HG03565 (cell line): ENCODE data around the gene DAAM1.

Experiments used
- ATAC-seq: cut with Tn5 transposase; IDR thresholded peaks from one replicate; pipeline ENCODE4 v1.9.1; 2021; ENCODE audit warnings: mild to moderate bottlenecking, moderate library complexity; ENCODE audit not compliant: unreplicated experiment

DAAM1 gene

GRCh38 chr14:59336098-59336497 is 147.6 kb downstream of the DAAM1 start:
- ATAC-seq: no peak

- no peak for ATAC-seq
Measured at GRCh38 chr14:59336706-59337105, 148.2 kb downstream of the DAAM1 start.

- ATAC-seq: no peak
Measured at GRCh38 chr14:59337141-59337611, 148.7 kb downstream of the DAAM1 start.

- ATAC-seq: no peak
Measured at GRCh38 chr14:59338761-59339160, 150.3 kb downstream of the DAAM1 start.

GRCh38 chr14:59339524-59340330 is 151.3 kb downstream of the DAAM1 start:
- ATAC-seq: no peak

- ATAC-seq: no peak
Measured at GRCh38 chr14:59341858-59342477, 153.5 kb downstream of the DAAM1 start.

GRCh38 chr14:59342516-59343484 is 154.3 kb downstream of the DAAM1 start:
- ATAC-seq: no peak

GRCh38 chr14:59343585-59343984 is 155.1 kb downstream of the DAAM1 start:
- no peak for ATAC-seq

GRCh38 chr14:59344016-59344415 is 155.5 kb downstream of the DAAM1 start:
- ATAC-seq: no peak

GRCh38 chr14:59344691-59345455 is 156.4 kb downstream of the DAAM1 start:
- no peak for ATAC-seq

- no peak for ATAC-seq
Measured at GRCh38 chr14:59346329-59346728, 157.9 kb downstream of the DAAM1 start.

GRCh38 chr14:59346796-59347510 is 158.5 kb downstream of the DAAM1 start:
- no peak for ATAC-seq

GRCh38 chr14:59347511-59347900 is 159.0 kb downstream of the DAAM1 start:
- ATAC-seq: no peak

GRCh38 chr14:59347915-59348314 is 159.4 kb downstream of the DAAM1 start:
- ATAC-seq: no peak

GRCh38 chr14:59349258-59349701 is 160.8 kb downstream of the DAAM1 start:
- no peak for ATAC-seq

- ATAC-seq: no peak
Measured at GRCh38 chr14:59352961-59353360, 164.5 kb downstream of the DAAM1 start.

- no peak for ATAC-seq
Measured at GRCh38 chr14:59354666-59355065, 166.2 kb downstream of the DAAM1 start.

GRCh38 chr14:59355091-59355490 is 166.6 kb downstream of the DAAM1 start:
- ATAC-seq: no peak

- ATAC-seq: no peak
Measured at GRCh38 chr14:59356312-59356711, 167.8 kb downstream of the DAAM1 start.

- peak; percentile 73 for ATAC-seq
Measured at GRCh38 chr14:59356767-59357166, 168.3 kb downstream of the DAAM1 start.
